PC-3 (cell line): ENCODE data around the gene PTH1R.

Experiments
- CTCF ChIP-seq: fragments of 300-600 bp; sonication (generic); conservative IDR thresholded peaks from 2 replicates; pipeline ENCODE4 v1.5.1; 2017; ENCODE audit warnings: antibody characterized with exemption, low read depth, mild to moderate bottlenecking, low read length
- EZH2 ChIP-seq: fragments of 300-600 bp; sonication (generic); IDR thresholded peaks from one replicate; pipeline ENCODE4 v1.6.1; 2017; ENCODE audit warnings: antibody characterized with exemption, mild to moderate bottlenecking, low read length; ENCODE audit not compliant: unreplicated experiment

GRCh38 chr3:46851364-46852333 is 25.9 kb upstream of the PTH1R start:
- TF ChIP-seq CTCF (no peak), EZH2 (no peak)
